ENCODE data around the gene PAX3. TPM values are rescaled to one million over a fixed set of nuclear protein-coding genes. Genes with fewer than 3 reads are reported as not detected.

Gene PAX3
- polyA plus RNA-seq, 3 donors = not detected

- no peaks in the 10 kb centered on the region for H3K4me1 Mint-ChIP-seq
- Histone ChIP-seq H3K79me2 (ENCODE audit: insufficient read depth, low read length) (no peaks in the 10 kb centered on the region), H3K4me1 (ENCODE audit: control insufficient read depth in 1 of 2, insufficient read depth in 2 of 2, low read length in 2 of 2) (no peaks in the 10 kb centered on the region), H3K9ac (ENCODE audit: insufficient read depth, low read length, poor library complexity, severe bottlenecking) (no peak overlapping the region), H3K9me3 (replicated peaks in 1 of 2; ENCODE audit: control insufficient read depth in 1 of 2, insufficient read depth in 1 of 2, low read length in 2 of 2) (no peaks in the 10 kb centered on the region), H3K36me3 (replicated peaks in 1 of 2; ENCODE audit: control insufficient read depth in 1 of 2, insufficient read depth in 2 of 2, low read length in 2 of 2) (no peaks in the 10 kb centered on the region), H2AFZ (ENCODE audit: insufficient read depth, low read depth, low read length, poor library complexity, severe bottlenecking) (no peak overlapping the region), H3K27ac (ENCODE audit: low read depth in 1 of 2, low read length in 2 of 2) (no peak overlapping the region), H3K4me3 (replicated peaks in 1 of 3; ENCODE audit: low read depth in 2 of 3, low read length in 3 of 3) (no peak overlapping the region), H3K27me3 (ENCODE audit: control insufficient read depth in 2 of 2, insufficient read depth in 2 of 2, low read length in 2 of 2) (peaks cover 37 to 50% of the 10 kb centered on the region in 2 donors), H4K20me1 (ENCODE audit: insufficient read depth, low read length) (no peaks in the 10 kb centered on the region), H3K4me2 (replicated peaks; ENCODE audit: extremely low read depth, low read length, poor library complexity, severe bottlenecking) (no peak overlapping the region)
- H3K4me3 Mint-ChIP-seq = no peak overlapping the region
- intact Hi-C loops (cut with micrococcal nuclease) = no loop called here
- no peak for TF ChIP-seq CTCF (IDR thresholded peaks at IDR 0.05)
- DNase-seq = no peak
- H3K27me3 Mint-ChIP-seq (ENCODE audit: low read depth in 3 of 3) = peaks cover 18 to 49% (median 25%) of the 10 kb centered on the region in 3 donors
- no peaks in the 10 kb centered on the region for H3K36me3 Mint-ChIP-seq
- H3K27ac Mint-ChIP-seq = no peak overlapping the region
- peaks cover 0 to 4% (median 0%) of the 10 kb centered on the region in 7 donors for H3K9me3 Mint-ChIP-seq
- 100% methylated on average over 2 of the region's 4 CpGs for WGBS (ENCODE audit: insufficient coverage)
These were observed 26.3 kb downstream of the PAX3 start for GRCh38 chr2:222272446-222273015.

- H3K36me3 ChIP-seq (replicated peaks in 1 of 2; ENCODE audit: control insufficient read depth in 1 of 2, insufficient read depth in 2 of 2, low read length in 2 of 2) = no peaks in the 10 kb centered on the region
- no peak overlapping the region for H3K4me2 ChIP-seq (replicated peaks; ENCODE audit: extremely low read depth, low read length, poor library complexity, severe bottlenecking)
- no peak for DNase-seq
- no peak overlapping the region for H3K27ac Mint-ChIP-seq
- no peaks in the 10 kb centered on the region for H3K9me3 ChIP-seq (replicated peaks in 1 of 2; ENCODE audit: control insufficient read depth in 1 of 2, insufficient read depth in 1 of 2, low read length in 2 of 2)
- WGBS (ENCODE audit: insufficient coverage) = no CpG with 5 or more reads among the region's 5 CpGs
- no peaks in the 10 kb centered on the region for H4K20me1 ChIP-seq (ENCODE audit: insufficient read depth, low read length)
- no peaks in the 10 kb centered on the region for H3K4me1 Mint-ChIP-seq
- no peak overlapping the region for H3K27ac ChIP-seq (ENCODE audit: low read depth in 1 of 2, low read length in 2 of 2)
- no peak overlapping the region for H3K9ac ChIP-seq (ENCODE audit: insufficient read depth, low read length, poor library complexity, severe bottlenecking)
- H3K4me3 ChIP-seq (replicated peaks in 1 of 3; ENCODE audit: low read depth in 2 of 3, low read length in 3 of 3) = no peak overlapping the region
- TF ChIP-seq CTCF (IDR thresholded peaks at IDR 0.05) = no peak
- H3K4me3 Mint-ChIP-seq = no peak overlapping the region
- no peaks in the 10 kb centered on the region for H3K4me1 ChIP-seq (ENCODE audit: control insufficient read depth in 1 of 2, insufficient read depth in 2 of 2, low read length in 2 of 2)
- H3K36me3 Mint-ChIP-seq = no peaks in the 10 kb centered on the region
- peaks cover 0 to 4% (median 0%) of the 10 kb centered on the region in 7 donors for H3K9me3 Mint-ChIP-seq
- H3K27me3 Mint-ChIP-seq (ENCODE audit: low read depth in 3 of 3) = peaks cover 18 to 43% (median 25%) of the 10 kb centered on the region in 3 donors
- H3K79me2 ChIP-seq (ENCODE audit: insufficient read depth, low read length) = no peaks in the 10 kb centered on the region
- H2AFZ ChIP-seq (ENCODE audit: insufficient read depth, low read depth, low read length, poor library complexity, severe bottlenecking) = no peak overlapping the region
- intact Hi-C loops (cut with micrococcal nuclease) = no loop called here
- H3K27me3 ChIP-seq (ENCODE audit: control insufficient read depth in 2 of 2, insufficient read depth in 2 of 2, low read length in 2 of 2) = peaks cover 37 to 50% of the 10 kb centered on the region in 2 donors
These were observed 26.9 kb downstream of the PAX3 start for GRCh38 chr2:222271854-222272253.

Data from CD14-positive monocyte (primary cell).